HG02970 (cell line): Measurements from ENCODE around the gene COQ4.
A peak's percentile ranks its signal among the peaks of the same experiment; 100 is the strongest.

ENCODE experiments used
- ATAC-seq: cut with Tn5 transposase; IDR thresholded peaks from one replicate; pipeline ENCODE4 v1.9.1; 2021; ENCODE audit warnings: mild to moderate bottlenecking, moderate library complexity, moderate number of reproducible peaks; ENCODE audit not compliant: unreplicated experiment, low FRiP score

The COQ4 gene

DNA sequence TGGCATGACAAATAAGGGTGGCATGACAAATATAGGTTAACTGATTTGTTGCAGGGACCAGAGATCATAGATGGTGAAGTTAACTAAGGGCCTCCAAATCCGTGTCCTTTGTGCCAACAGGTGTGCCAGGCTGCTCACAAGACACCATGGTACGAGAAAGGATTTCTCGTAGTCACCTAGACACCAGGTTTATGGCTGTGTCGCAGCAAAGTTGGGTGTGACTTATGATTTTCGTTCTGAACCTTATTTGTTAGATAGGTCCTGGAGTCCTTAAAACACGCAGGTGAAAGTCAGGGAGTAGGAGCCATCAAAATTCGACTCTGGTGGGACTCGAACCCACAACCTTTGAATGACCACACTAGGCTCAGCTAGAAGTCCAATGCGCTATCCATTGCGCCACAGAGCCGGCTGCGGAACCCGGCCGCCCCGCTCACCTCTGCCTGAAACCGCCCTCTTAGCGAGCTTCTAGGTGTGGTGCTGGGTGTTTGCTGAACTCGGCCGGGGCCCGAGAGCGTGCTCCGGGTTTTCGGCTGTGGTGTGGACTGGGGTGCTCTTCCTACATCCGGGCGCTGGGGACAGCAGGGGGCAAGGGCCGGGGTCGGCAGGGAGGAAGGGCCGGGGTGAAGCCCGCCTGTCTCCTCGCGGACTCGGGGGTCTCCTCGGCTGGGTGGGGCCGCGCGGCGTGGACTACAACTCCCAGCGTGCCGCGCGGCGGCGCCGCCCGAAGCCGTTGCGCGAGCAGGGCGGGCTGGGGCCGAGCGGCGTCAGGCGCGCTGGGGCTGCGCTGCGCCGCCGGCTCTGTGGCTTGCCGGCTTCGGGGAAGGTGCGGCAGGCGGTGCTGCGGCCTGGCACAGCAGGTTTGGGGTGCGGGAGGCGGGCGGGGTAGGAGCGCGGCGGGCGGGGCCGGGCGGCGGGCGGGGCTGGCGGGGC is 17.4 kb downstream of the COQ4 start, which contains the start of gene SLC27A4:
SLC27A4 (plus strand) TSS at position 767 of the 930 bp plus-strand sequence. CDS start 2,606 bp downstream, outside the sequence.
- ATAC-seq = peak; percentile 79

DNA sequence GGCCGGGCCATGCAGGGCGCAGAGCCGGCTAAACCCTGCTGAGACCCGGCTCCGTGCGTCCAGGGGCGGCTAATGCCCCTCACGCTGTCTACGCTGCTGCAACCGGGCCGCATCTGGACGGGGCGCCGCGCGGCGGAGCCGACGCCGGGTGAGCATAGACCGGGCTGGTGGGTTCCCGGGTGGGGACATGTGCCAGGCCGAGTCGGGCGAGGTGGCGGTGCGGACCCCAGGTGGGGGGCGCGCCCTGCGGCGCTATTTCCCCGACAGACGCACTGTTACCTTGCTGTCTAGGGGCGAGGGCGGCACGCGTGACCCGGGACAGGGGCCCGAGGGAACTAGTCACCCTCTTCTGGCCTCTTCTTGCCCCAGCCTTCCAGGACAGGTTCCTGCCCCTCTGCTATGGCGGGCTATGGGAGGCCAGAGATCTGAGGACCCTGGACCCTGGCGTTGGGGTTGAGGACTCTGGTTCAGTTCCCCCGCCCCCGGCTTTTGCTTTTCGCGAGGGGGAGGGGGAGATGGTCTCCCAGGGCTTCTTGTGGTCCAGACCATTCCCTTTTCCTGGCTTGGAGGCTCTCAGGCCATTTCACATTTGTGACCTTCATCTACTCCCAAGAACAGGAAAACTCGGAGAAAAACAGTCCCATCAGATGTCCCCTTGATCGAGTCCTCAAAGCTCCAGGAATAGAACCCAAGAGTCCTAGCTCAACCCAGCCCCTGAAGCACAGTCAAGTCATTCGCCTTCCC is 18.2 kb downstream of the COQ4 start:
- ATAC-seq = peak; percentile 32

DNA sequence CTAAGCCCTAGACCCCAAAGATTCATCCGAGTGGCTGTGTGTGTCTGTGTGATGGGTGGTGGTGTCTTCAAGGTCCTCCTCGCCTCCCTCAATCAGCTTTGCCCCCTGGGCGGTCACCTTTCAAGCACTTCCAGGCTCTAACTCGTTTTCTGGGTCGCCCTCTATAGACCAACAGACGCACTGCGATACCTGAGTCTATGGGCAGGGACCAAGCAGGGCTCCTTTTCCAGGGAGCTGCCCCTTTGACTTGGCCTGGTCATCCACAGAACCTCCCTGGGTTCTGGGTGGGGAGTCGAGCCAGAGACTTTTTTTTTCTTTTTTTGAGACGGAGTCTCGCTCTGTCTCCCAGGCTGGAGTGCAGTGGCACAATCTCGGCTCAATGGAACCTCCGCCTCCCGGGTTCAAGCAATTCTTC is 18.8 kb downstream of the COQ4 start:
- ATAC-seq = no peak

DNA sequence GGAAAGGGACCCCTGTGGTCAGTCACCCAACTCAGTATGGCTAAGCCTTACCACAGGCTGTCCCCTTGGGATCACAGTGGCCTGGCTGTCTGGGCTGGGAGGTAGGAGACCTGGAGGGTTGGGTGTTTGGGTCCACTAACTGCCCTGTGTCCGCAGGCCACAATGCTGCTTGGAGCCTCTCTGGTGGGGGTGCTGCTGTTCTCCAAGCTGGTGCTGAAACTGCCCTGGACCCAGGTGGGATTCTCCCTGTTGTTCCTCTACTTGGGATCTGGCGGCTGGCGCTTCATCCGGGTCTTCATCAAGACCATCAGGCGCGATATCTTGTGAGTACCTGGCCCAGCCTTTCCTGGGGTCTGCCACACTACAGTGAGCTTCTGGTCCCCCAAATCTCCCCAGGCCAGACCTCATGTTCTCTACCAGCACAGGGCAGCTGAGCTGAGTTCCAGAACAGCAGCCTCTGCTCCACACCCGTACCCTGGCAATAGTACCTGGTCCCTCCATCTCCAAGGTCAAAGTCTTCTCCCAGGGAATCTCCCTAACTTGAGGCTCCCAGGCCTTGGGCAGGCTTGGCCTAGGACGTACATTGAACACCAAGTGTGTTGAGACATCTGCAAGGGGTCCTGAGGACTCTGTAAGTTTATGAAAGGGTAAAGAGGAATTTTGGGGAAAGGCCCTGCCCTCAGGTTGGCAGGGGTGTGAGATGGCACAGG is 20.5 kb downstream of the COQ4 start:
- ATAC-seq = no peak

DNA sequence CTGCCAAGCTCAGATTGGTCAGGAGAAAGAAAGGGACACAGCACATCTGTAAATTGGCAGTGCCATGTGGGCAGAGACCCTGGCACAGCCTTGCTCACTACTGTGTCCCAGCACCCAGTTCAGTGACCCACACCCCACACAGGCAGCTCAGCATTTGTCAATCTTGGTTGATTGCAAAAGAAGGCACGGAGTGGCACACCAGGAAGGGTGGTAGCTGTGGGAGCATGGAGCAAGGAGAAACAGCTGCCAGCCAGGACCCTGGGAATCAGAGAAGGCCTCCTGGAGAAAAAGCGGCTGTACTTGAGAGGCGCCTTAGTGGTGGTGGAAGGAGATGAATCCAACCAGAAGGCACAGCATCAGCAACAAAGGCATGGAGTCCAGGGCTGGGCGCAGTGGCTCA is 21.2 kb downstream of the COQ4 start:
- no peak for ATAC-seq

DNA sequence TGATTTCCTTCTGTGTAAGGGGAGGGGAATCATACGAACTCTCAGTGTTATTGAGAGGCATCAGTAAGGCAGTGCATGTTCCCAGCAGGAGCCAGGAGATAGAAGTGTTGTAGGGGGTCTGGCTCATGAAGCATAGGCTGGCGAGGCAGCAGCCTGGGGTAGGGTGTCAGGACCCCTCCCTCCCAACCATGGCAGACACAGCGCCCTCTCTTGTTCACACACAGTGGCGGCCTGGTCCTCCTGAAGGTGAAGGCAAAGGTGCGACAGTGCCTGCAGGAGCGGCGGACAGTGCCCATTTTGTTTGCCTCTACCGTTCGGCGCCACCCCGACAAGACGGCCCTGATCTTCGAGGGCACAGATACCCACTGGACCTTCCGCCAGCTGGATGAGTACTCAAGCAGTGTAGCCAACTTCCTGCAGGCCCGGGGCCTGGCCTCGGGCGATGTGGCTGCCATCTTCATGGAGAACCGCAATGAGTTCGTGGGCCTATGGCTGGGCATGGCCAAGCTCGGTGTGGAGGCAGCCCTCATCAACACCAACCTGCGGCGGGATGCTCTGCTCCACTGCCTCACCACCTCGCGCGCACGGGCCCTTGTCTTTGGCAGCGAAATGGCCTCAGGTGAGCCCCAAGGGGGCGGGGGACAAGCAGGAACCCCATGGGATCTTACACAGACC is 22.4 kb downstream of the COQ4 start:
- no peak for ATAC-seq

DNA sequence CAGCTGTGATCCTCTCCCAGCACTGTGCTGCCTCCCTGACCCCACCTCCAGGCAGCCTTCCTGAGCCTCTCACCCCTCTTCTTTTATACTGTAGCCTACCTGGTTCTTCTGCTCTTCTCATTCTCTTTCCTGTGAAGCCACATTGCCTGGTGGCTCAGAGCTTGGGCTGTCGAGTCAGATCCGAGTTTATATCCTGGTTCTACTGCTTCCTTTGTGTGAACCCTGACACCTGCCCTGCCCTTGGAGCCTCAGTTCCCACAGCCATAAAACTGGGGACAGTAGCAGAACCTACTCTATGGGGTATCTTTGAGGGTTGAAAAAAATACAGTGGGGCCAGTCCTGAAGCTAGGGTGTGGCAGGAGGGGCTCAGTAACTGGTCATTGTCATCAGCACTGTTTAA is 26.5 kb downstream of the COQ4 start:
- no peak for ATAC-seq

DNA sequence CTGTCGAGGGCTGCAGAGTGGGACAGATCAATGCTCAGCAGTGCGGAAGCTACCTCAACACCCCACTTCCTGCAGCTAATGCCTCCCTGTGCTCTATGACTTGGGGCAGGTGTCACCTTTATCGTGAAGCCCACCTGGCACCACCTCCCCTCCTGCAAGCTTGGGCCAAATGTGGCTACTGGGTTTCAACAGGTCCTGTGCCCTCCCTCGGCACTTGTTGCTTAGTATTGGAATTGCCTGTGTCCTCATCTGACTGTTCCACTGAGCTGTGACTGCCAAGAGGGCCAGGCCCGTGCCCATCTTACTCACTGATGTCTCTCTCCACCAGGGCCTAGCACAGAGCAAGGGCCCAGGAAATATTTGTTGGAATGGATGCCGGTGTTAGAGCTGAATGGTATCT is 27.1 kb downstream of the COQ4 start:
- ATAC-seq = no peak

DNA sequence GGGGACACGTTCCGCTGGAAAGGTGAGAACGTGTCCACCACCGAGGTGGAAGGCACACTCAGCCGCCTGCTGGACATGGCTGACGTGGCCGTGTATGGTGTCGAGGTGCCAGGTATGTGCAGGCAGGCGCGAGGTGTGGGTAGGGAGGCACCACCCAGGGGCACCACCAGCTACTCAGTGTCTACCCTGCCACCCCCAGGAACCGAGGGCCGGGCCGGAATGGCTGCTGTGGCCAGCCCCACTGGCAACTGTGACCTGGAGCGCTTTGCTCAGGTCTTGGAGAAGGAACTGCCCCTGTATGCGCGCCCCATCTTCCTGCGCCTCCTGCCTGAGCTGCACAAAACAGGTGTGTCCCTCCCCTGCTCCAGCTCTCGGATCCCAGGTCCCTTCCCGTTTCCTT is 32.8 kb downstream of the COQ4 start:
- ATAC-seq = no peak

DNA sequence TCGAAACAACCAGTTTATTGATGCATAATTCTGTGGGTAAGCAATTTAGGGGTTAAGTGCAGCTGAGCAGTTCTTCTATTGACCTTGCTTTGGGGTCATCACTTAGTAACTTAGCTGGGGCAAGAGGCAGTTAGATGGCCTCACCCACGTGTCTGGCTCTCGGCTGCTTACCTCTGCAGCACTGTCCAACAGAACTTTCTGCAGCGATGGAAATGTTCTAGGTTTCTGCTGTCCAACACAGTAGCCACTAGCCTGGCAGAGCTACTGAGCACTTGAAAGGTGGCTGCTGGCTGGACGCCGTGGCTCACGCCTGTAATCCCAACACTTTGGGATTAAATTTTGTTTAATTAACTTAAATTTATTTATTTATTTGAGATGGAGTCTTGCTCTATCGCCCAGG is 35.5 kb downstream of the COQ4 start:
- ATAC-seq = no peak

DNA sequence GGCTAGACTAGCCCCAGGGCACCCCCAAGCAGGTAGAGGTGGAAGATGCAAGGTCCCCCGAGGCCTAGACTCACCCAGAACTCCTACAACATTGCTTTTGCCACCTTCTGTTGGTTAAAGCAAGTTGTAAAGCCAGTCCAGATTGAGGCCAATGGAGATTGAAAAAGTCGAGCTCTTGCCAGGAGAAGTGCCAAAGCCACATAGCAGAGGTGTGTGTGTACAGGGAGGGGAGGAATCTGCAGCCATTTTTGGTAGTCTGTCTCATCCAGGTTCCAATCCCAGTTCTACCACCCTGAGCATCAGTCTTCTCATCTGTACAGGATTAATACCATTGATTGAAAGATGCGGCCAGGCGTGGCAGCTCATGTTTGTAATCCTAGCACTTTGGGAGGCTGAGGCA is 36.2 kb downstream of the COQ4 start:
- no peak for ATAC-seq

DNA sequence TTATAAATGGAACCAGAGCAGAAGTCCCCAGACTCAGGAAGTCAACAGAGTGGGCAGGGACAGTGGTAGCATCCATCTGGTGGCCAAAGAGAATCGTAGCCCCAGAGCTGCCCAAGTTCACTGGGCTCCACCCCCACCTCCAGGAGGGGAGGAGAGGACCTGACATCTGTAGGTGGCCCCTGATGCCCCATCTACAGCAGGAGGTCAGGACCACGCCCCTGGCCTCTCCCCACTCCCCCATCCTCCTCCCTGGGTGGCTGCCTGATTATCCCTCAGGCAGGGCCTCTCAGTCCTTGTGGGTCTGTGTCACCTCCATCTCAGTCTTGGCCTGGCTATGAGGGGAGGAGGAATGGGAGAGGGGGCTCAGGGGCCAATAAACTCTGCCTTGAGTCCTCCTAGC is 38.2 kb downstream of the COQ4 start:
- ATAC-seq = no peak

DNA sequence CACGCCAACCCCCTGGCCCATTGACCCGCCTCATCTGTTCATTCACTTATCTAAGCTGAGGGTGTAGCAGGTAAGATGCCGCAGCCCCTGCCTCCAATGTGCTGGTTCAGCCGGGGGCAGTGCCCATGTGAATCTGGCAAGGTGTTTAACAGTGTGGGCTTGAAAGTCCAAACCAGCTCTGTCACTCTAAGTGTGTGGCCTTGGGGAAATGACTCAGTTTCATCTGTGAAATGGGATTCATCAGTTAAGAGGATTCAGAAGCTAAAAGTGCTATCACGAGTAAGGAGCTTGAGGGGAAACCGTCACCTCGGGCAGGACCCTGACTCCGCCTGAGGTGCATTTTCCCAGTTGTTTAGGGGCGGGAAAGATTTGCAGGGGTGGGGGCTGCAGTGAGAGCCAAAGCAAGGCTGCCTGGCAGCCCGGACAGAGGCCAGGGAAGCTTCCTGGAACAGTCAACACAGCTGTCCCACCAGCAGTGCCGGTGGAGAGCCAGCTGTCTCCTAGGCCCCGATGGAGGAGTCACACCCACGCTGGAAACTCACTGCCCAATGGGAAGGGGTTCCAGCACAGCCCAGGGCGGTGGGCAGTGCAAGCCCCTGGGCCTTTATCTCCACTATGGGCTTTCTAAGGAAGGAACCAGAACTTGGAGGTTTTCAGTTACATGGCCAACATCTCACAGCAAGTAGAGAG is 38.8 kb downstream of the COQ4 start:
- no peak for ATAC-seq

DNA sequence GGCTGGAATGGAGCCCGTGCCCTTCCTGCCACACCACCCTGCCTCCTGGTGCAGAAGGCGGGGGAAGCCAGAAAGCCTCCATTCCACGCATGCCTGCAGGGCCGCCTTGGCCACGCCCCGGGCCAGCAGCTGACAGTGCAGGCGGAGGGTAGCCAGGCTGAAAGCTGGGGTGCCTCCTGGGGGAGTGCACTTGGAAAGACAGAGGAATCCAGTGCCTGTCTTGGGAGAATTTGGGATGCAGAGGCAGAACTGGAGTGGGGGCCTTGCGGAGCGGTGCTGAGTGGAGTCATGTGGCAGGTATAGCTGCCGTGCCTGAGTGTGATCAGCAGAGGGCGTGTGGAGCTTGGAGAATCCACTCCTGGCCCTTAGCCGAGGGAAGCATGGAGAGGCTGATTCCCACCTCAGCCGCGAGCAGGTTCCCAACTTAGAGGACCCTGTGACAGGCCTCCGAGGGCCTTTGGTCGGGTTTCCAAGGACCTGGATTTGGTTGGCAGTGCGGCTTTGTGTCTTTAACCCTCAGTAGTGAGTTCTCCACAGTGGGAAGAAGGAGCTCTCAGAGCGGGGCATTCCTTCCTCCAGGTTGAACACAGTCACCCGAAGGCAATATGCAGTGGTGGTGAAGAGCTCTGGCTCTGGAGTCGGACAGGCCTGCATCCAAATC is 39.5 kb downstream of the COQ4 start:
- ATAC-seq = peak; percentile 54

DNA sequence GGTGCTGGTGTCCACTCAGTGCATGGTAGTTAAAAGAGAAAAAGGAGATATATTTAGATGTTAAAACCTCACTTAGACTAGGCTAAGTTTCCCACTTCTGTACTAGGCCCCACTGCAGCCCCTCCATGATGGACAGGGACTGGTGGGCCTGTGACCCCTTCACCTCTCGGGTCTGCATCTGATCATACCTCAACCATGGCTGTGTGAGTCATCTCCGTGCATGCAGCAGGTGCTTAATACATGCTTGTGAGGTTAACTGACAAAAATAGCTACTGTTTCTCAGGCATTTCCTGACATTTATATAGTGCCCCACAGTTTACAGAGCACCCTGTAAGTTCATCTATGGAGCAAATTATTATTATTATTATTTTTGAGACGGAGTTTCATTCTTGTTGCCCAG is 40.1 kb downstream of the COQ4 start:
- ATAC-seq = no peak

DNA sequence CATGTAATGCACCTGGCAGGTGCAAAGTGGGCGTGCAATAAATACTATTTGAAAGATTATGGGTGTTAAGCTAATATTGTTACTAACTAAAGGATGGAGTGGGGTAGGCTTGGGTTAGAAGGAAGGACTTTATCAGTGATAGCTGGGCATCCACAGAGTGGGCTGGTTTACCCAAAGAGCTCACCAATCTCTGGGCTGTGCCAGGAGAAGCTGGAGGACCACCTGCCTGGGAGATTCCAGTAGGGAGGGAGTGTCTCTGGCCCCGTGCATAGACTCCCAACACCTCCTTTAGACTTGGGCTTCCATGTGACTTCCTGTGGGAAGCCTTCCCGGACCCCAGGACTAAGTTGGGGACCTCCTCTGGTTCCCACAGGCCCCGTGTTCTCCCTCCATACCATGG is 42.9 kb downstream of the COQ4 start:
- ATAC-seq = no peak

DNA sequence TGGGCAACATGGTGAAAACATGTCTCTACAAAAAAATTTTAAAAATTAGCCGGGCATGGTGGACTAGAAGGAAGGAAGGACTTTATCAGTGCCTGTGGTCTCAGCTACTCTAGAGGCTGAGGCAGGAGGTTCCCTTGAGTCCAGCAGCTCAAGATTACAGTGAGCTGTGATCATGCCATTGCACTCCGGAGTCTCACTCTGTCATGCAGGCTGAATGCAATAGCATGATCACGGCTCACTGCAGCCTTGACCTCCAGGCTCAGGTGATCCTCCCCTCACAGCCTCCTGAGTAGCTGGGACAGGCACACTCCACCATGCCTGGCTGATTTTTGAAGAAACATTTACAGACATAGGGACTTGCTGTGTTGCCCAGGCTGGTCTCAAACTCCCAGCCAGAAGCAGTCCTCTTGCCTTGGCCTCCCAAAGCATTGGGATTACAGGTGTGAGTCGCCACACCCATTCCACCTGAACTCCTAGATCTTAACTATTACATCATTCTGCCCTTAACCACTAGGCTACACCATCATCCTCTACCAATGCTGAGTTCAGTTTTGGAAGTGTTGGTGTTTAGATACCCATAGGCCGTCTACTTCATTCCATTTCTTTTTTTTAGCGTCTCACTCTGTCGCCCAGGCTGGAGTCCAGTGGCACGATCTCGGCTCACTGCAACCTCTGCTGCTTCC is 46.5 kb downstream of the COQ4 start:
- no peak for ATAC-seq

DNA sequence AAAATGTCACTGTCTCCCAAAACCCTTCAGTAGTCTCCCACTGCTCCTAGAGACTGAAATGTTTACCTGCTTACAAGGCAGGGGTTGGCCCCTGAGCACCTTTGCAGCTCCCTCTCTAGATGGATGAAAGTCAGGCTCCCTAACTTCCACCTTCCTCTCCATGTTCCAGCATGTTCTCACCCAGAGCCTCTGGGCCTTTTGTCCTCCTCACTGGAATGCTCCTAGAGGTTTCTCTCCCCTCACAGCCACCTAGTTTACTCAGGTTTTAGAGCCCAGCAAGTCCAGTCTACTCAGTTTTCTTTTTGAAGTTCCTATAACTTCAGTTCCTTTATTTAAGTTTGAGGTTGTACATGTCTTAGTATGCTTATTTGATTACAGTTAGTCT is 47.7 kb downstream of the COQ4 start:
- no peak for ATAC-seq
